DOHH2 (cell line): Measurements from ENCODE around the gene GALNT13.

Experiments used
- CTCF ChIP-seq: fragments of 200-600 bp; sonication (generic); IDR thresholded peaks from one replicate; pipeline ENCODE4 v1.5.1; 2014; ENCODE audit warnings: antibody characterized with exemption, mild to moderate bottlenecking, low read depth, low read length; ENCODE audit not compliant: poor library complexity, severe bottlenecking
- EZH2phosphoT487 ChIP-seq: fragments of 200-600 bp; sonication (generic); IDR thresholded peaks from 2 replicates; pipeline ENCODE4 v1.6.1; 2017; ENCODE audit warnings: borderline replicate concordance, mild to moderate bottlenecking, antibody characterized with exemption, low read length, moderate library complexity, mixed read lengths

GRCh38 chr2:154291927-154292326 is 420.2 kb downstream of the GALNT13 start:
- TF ChIP-seq EZH2phosphoT487: no peak
- no peak for TF ChIP-seq CTCF
